VCaP (cell line): ENCODE data around the gene KIF5C.

Source experiments
- H3K27ac ChIP-seq: fragments of 450-650 bp; 2 replicates; pipeline ENCODE4 v1.5.1; 2017
- TF ChIP-seq, protein P1 (sequence below): fragments of 450-650 bp; conservative IDR thresholded peaks from 2 replicates; pipeline ENCODE4 v1.5.1; 2017; ENCODE audit warnings: mild to moderate bottlenecking, moderate library complexity

KIF5C gene

GRCh38 chr2:149021271-149021719 lies 146.3 kb downstream of the KIF5C start:
- H3K27ac ChIP-seq, result no peak overlapping the region
- TF ChIP-seq, protein P1, sequence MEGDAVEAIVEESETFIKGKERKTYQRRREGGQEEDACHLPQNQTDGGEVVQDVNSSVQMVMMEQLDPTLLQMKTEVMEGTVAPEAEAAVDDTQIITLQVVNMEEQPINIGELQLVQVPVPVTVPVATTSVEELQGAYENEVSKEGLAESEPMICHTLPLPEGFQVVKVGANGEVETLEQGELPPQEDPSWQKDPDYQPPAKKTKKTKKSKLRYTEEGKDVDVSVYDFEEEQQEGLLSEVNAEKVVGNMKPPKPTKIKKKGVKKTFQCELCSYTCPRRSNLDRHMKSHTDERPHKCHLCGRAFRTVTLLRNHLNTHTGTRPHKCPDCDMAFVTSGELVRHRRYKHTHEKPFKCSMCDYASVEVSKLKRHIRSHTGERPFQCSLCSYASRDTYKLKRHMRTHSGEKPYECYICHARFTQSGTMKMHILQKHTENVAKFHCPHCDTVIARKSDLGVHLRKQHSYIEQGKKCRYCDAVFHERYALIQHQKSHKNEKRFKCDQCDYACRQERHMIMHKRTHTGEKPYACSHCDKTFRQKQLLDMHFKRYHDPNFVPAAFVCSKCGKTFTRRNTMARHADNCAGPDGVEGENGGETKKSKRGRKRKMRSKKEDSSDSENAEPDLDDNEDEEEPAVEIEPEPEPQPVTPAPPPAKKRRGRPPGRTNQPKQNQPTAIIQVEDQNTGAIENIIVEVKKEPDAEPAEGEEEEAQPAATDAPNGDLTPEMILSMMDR, result no peak

DNA sequence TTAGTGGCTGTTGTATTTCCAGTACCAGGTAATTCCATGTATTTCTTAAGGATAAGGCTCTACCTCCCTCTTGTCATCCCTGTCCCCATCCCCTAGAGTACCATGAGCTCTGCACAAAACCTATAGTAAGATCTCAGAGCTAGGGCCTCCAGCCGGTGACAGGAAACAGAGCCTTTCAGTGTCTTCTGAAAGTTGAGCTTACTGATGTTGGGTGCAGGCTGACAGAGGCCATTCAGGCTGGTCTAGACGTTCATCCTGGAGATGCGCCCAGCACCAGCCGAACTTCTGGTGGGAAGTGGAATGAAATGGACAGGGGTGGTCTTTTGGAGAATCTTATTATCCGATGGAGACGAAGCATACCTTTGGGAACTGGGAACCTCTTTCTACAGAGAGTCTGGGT lies 146.7 kb downstream of the KIF5C start:
- TF ChIP-seq, protein P1, result no peak
- no peak overlapping the region for H3K27ac ChIP-seq

DNA sequence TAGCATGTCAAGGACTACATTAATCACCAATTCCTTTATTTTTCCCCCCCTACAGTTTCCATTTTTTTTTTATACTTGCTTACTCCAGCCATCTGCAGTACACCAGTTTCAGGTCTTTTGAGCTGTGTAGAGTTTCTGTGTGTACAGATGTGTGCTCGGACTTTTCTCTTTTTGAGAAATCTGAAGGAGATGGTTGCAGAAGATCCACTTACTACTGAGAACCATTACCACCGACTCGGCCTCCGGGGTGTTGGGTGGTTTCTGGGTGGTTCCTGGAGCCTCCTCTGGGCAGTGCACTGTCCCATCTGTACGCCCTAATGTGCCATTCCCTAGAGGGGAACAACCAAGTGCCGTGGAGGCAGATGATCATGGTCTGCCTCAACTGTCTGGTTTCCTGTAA lies 148.1 kb downstream of the KIF5C start:
- TF ChIP-seq, protein P1, result no peak
- no peak overlapping the region for H3K27ac ChIP-seq

- TF ChIP-seq, protein P1, result no peak
- no peak overlapping the region for H3K27ac ChIP-seq
Observed at GRCh38 chr2:149027590-149028250, 152.7 kb downstream of the KIF5C start.

- TF ChIP-seq, protein P1, result no peak
- H3K27ac ChIP-seq, result no peak overlapping the region
Observed at GRCh38 chr2:149028377-149028776, 153.3 kb downstream of the KIF5C start.

DNA sequence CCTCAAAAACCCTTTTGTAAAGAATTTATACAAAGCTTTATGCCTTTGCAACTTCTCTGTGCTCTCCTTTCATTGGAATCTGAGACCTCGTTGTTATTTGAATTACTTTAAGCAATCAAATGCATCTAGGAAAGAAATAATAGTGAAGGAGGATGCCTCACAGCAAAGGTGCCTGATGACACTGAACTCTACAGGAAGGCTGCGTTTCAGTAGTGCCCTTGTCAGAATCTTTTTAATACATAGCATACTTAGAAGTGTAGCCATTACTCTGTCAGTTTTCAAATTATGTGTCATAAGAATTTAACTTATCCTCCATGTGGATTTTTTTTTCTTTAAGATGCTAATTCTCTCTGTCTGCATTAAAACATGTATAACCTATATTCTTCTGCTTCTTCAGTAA lies 153.9 kb downstream of the KIF5C start:
- no peak overlapping the region for H3K27ac ChIP-seq
- TF ChIP-seq, protein P1, result no peak

GRCh38 chr2:149029307-149029965 lies 154.4 kb downstream of the KIF5C start:
- no peak overlapping the region for H3K27ac ChIP-seq
- TF ChIP-seq, protein P1, result no peak
